Measurements from ENCODE around the gene PNPT1. TPM values are rescaled to one million over a fixed set of nuclear protein-coding genes. Genes with fewer than 3 reads are reported as not detected.

PNPT1 gene
- total and polyA plus RNA-seq, 2 of the 4 experiments (the other 2 are of a cell fraction) = 11.2 to 14.3 TPM

DNA sequence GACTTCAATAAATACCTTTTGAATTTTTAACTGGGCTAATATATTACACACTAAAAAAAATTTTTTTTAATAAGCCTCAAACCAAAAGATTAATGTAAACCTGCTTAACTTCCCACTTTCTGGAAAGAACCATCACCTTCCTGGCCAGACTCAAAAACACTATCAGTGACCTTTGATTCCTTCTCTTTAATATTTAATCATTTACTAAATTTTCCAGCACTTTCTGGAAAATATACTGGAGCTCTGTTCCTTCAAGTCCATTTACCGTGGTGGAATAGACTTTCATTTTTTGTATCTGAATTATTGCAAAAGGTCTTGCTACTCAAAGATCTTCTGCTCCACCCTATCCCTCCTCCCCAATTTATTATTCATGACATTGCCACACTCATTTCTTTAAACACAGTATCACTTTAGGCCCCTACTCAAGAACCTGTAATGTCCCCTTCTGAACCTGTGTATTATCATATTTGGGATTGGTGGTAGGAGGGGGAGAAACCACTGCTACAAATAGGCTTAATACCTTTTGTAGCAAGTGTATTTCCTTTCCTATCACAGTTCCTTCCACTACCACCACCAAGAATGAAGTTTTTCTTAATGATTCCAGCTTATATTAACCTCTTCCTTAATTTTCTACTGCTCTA lies 83.6 kb downstream of the PNPT1 start:
- no peak overlapping the region for H2BK5ac ChIP-seq (ENCODE audit: low read depth, low read length, poor library complexity, severe bottlenecking)
- no peak overlapping the region for H3K23ac ChIP-seq (ENCODE audit: low read depth, low read length)
- no peak overlapping the region for H2AK5ac ChIP-seq (ENCODE audit: low read depth, low read length)
- H3K27me3 ChIP-seq (ENCODE audit: control insufficient read depth, insufficient read depth, low read length) = no peaks in the 10 kb centered on the region
- no peak for TF ChIP-seq RCOR1 (IDR thresholded peaks at IDR 0.05; ENCODE audit: insufficient replicate concordance, low read length)
- no peak for TF ChIP-seq MAZ (IDR thresholded peaks at IDR 0.05; ENCODE audit: borderline replicate concordance, low read depth, low read length)
- TF ChIP-seq, protein P1, sequence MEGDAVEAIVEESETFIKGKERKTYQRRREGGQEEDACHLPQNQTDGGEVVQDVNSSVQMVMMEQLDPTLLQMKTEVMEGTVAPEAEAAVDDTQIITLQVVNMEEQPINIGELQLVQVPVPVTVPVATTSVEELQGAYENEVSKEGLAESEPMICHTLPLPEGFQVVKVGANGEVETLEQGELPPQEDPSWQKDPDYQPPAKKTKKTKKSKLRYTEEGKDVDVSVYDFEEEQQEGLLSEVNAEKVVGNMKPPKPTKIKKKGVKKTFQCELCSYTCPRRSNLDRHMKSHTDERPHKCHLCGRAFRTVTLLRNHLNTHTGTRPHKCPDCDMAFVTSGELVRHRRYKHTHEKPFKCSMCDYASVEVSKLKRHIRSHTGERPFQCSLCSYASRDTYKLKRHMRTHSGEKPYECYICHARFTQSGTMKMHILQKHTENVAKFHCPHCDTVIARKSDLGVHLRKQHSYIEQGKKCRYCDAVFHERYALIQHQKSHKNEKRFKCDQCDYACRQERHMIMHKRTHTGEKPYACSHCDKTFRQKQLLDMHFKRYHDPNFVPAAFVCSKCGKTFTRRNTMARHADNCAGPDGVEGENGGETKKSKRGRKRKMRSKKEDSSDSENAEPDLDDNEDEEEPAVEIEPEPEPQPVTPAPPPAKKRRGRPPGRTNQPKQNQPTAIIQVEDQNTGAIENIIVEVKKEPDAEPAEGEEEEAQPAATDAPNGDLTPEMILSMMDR (conservative IDR thresholded peaks at IDR 0.05; ENCODE audit: low read depth, low read length) = no peak
- no peak for TF ChIP-seq BHLHE40 (IDR thresholded peaks at IDR 0.05; ENCODE audit: low read depth, low read length)
- no peak for TF ChIP-seq RFX5 (IDR thresholded peaks at IDR 0.05; ENCODE audit: low read depth, low read length)
- H2BK120ac ChIP-seq (ENCODE audit: low read depth, low read length) = no peak overlapping the region
- no peak overlapping the region for H2AFZ ChIP-seq (replicated peaks; ENCODE audit: low read length, poor library complexity)
- in situ Hi-C loops (cut with MboI; ENCODE audit: low sequenced_read_pairs) (no loop called here), dilution Hi-C loops (cut with HindIII; ENCODE audit: low sequenced_read_pairs, unreplicated experiment) (no loop called here), intact Hi-C loops (cut with micrococcal nuclease) (no loop called here)
- no peak overlapping the region for H3K56ac ChIP-seq (ENCODE audit: extremely low read depth, insufficient read depth, low read length)
- H3K27ac ChIP-seq (ENCODE audit: insufficient read depth, low read length) = no peak overlapping the region
- no peak overlapping the region for H3K9ac ChIP-seq (ENCODE audit: low read depth, low read length)
- H2BK15ac ChIP-seq (ENCODE audit: low read depth, low read length) = no peak overlapping the region
- POLR2A ChIA-PET (ENCODE audit: unreplicated experiment) = no interaction called here
- DNase-seq (no peak), ATAC-seq (ENCODE audit: low read depth) (no peak)
- no peak overlapping the region for H3K4ac ChIP-seq (ENCODE audit: low read depth, low read length)
- H4K20me1 ChIP-seq (ENCODE audit: insufficient read depth, low read length) = peaks cover 3% of the 10 kb centered on the region; the same call in 1 of the 2 replicates
- H3K4me2 ChIP-seq (ENCODE audit: low read depth, low read length) = no peak overlapping the region
- no peak overlapping the region for H4K8ac ChIP-seq (ENCODE audit: low read depth in 2 of 2, low read length in 2 of 2)
- no peak overlapping the region for H4K91ac ChIP-seq (ENCODE audit: insufficient read depth, low read depth, low read length)
- H3K9me3 ChIP-seq (ENCODE audit: control insufficient read depth, insufficient read depth, low read length) = no peaks in the 10 kb centered on the region
- WGBS, 2 experiments (ENCODE audit: extremely low coverage in 2 of 2, insufficient read length in 1 of 2) = no CpG with 5 or more reads among the region's 1 CpG
- peaks cover 15% of the 10 kb centered on the region for H3K36me3 ChIP-seq (ENCODE audit: control insufficient read depth, insufficient read depth, low read length)
- H4K5ac ChIP-seq (ENCODE audit: low read depth, low read length) = no peak overlapping the region
- no peaks in the 10 kb centered on the region for H3K4me1 ChIP-seq (ENCODE audit: control insufficient read depth, insufficient read depth, low read length)
- H3K18ac ChIP-seq (ENCODE audit: low read depth, low read length) = no peak overlapping the region
- H2AK9ac ChIP-seq (replicated peaks; ENCODE audit: low read depth, low read length, poor library complexity) = no peak overlapping the region
- peaks cover 2% of the 10 kb centered on the region; the same call in 1 of the 2 replicates for H3K9me1 ChIP-seq (ENCODE audit: insufficient read depth, low read length)
- peaks cover 10 to 54% of the 10 kb centered on the region in 2 experiments; a peak in 3 of 4 replicates for H3K79me1 ChIP-seq (ENCODE audit: low read depth in 1 of 2, low read length in 2 of 2)
- H3K4me3 ChIP-seq (ENCODE audit: insufficient read depth, low read depth, low read length) = no peak overlapping the region
- H3K14ac ChIP-seq (replicated peaks; ENCODE audit: low read depth, low read length) = no peak overlapping the region
- BruUV-seq (replicated peaks) = no TSS peak
- CTCF ChIA-PET = no interaction called here
- no peak overlapping the region for H2BK20ac ChIP-seq (ENCODE audit: low read depth, low read length)

Data from IMR-90 (cell line).